SK-N-SH treated with all-trans-retinoic acid at 6 μM for 48 hours (cell line): Measurements from ENCODE around the gene SH3BP1.

Experiments
- ATAC-seq: fragments of 200-7000 bp; cut with Tn5 transposase; 3 replicates; pipeline ENCODE4 v1.9.1; 2020; ENCODE audit warnings: mild to moderate bottlenecking, moderate library complexity
- ARNTL ChIP-seq: fragments of 450-650 bp; formaldehyde crosslinking; IDR thresholded peaks from 2 replicates; pipeline ENCODE4 v1.5.0; 2020; ENCODE audit warnings: low read depth, mild to moderate bottlenecking, moderate library complexity, borderline replicate concordance
- BACH2 ChIP-seq: fragments of 250-450 bp; sonication (Bioruptor Pico); IDR thresholded peaks from 2 replicates; pipeline ENCODE4 v1.9.0; 2021; ENCODE audit warnings: mild to moderate bottlenecking, borderline replicate concordance
- ESRRG ChIP-seq: fragments of 250-450 bp; sonication (Bioruptor Pico); IDR thresholded peaks from 2 replicates; pipeline ENCODE4 v1.6.1; 2021; ENCODE audit warnings: mild to moderate bottlenecking
- GLIS3 ChIP-seq: fragments of 250-450 bp; sonication (Bioruptor Pico); IDR thresholded peaks from 2 replicates; pipeline ENCODE4 v1.5.0; 2020; ENCODE audit warnings: mild to moderate bottlenecking, moderate library complexity
- ISL1 ChIP-seq: fragments of 250-450 bp; sonication (Bioruptor Pico); IDR thresholded peaks from 2 replicates; pipeline ENCODE4 v2.1.2; 2022; ENCODE audit warnings: mild to moderate bottlenecking, moderate library complexity
- OSR1 ChIP-seq: fragments of 250-450 bp; sonication (Bioruptor Pico); IDR thresholded peaks from 2 replicates; pipeline ENCODE4 v1.8.0; 2022; ENCODE audit warnings: moderate library complexity, mild to moderate bottlenecking, inconsistent platforms
- PPARA ChIP-seq: fragments of 250-450 bp; sonication (Bioruptor Pico); IDR thresholded peaks from 2 replicates; pipeline ENCODE4 v1.5.0; 2020; ENCODE audit warnings: mild to moderate bottlenecking, borderline replicate concordance
- SNAI2 ChIP-seq: fragments of 250-450 bp; sonication (Bioruptor Pico); IDR thresholded peaks from 2 replicates; pipeline ENCODE4 v1.5.0; 2020; ENCODE audit warnings: mild to moderate bottlenecking, moderate library complexity
- TCF4 ChIP-seq: fragments of 250-450 bp; sonication (Bioruptor Pico); IDR thresholded peaks from 2 replicates; pipeline ENCODE4 v1.8.0; 2021; ENCODE audit warnings: mild to moderate bottlenecking, moderate library complexity, borderline replicate concordance
- TOX ChIP-seq: fragments of 250-450 bp; sonication (Bioruptor Pico); IDR thresholded peaks from 2 replicates; pipeline ENCODE4 v1.8.0; 2021; ENCODE audit warnings: mild to moderate bottlenecking, moderate library complexity, borderline replicate concordance
- ZC3H10 ChIP-seq: fragments of 250-450 bp; sonication (Bioruptor Pico); IDR thresholded peaks from 2 replicates; pipeline ENCODE4 v1.5.1; 2021; ENCODE audit warnings: mild to moderate bottlenecking, moderate library complexity
- ZFP3 ChIP-seq: fragments of 250-450 bp; sonication (Bioruptor Pico); IDR thresholded peaks from 2 replicates; pipeline ENCODE4 v1.5.0; 2020; ENCODE audit warnings: mild to moderate bottlenecking, moderate library complexity
- ZFP30 ChIP-seq: fragments of 450-650 bp; formaldehyde crosslinking; IDR thresholded peaks from 2 replicates; pipeline ENCODE4 v1.5.0; 2022; ENCODE audit warnings: mild to moderate bottlenecking, moderate library complexity
- ZNF565 ChIP-seq: fragments of 450-650 bp; formaldehyde crosslinking; conservative IDR thresholded peaks from 2 replicates; pipeline ENCODE4 v1.5.0; 2020; ENCODE audit warnings: low read depth, mild to moderate bottlenecking, moderate library complexity
- ZNF70 ChIP-seq: fragments of 450-650 bp; formaldehyde crosslinking; IDR thresholded peaks from 2 replicates; pipeline ENCODE4 v1.5.0; 2020; ENCODE audit warnings: mild to moderate bottlenecking, moderate library complexity
- ZNF8 ChIP-seq: fragments of 450-650 bp; formaldehyde crosslinking; IDR thresholded peaks from 2 replicates; pipeline ENCODE4 v1.5.0; 2020; ENCODE audit warnings: mild to moderate bottlenecking, moderate library complexity
- TF ChIP-seq, protein P1 (sequence below): fragments of 250-450 bp; sonication (Bioruptor Pico); IDR thresholded peaks from 2 replicates; pipeline ENCODE4 v1.5.0; 2020; ENCODE audit warnings: mild to moderate bottlenecking, moderate library complexity
- TF ChIP-seq, protein P2 (sequence below): fragments of 250-450 bp; sonication (Bioruptor Pico); IDR thresholded peaks from 2 replicates; pipeline ENCODE4 v1.5.1; 2021; ENCODE audit warnings: mild to moderate bottlenecking, moderate library complexity
- TF ChIP-seq, protein P3 (sequence below): fragments of 250-450 bp; sonication (Bioruptor Pico); IDR thresholded peaks from 2 replicates; pipeline ENCODE4 v1.8.0; 2020; ENCODE audit warnings: mild to moderate bottlenecking, moderate library complexity, borderline replicate concordance
- TF ChIP-seq, protein P4 (sequence below): fragments of 250-450 bp; sonication (Bioruptor Pico); IDR thresholded peaks from 2 replicates; pipeline ENCODE4 v1.8.0; 2021; ENCODE audit warnings: low read depth, mild to moderate bottlenecking, moderate library complexity, borderline replicate concordance
- TF ChIP-seq, protein P5 (sequence below): fragments of 250-450 bp; sonication (Bioruptor Pico); IDR thresholded peaks from 2 replicates; pipeline ENCODE4 v1.5.1; 2020; ENCODE audit warnings: low read depth, mild to moderate bottlenecking, moderate library complexity

The SH3BP1 gene

DNA sequence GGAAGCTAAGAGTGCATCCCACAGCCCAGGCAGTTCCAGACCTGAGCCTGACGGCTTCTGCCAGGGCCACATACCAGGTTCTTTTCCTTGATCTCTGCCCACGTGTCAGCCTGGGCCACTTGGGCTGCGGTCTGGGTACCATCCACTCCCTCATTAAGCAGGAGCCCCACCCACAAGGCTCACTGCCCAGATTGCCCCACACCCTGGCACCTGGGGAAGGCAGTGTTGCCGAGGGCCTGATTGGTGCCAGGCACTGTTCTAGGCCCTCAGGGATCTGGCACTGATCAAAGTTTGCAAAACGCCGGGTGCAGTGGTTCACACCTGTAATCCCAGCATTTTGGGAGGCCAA, 15.5 kb upstream of the SH3BP1 start:
- TF ChIP-seq ZFP3 (CRISPR knock-in tag) (no peak), GLIS3 (CRISPR knock-in tag) (no peak), ZNF565 (CRISPR knock-in tag) (no peak), ARNTL (no peak), ZFP30 (CRISPR knock-in tag) (no peak), BACH2 (CRISPR knock-in tag) (no peak), ZC3H10 (no peak), ISL1 (CRISPR knock-in tag) (no peak), ZNF70 (no peak), TOX (CRISPR knock-in tag) (no peak), ZNF8 (no peak), PPARA (CRISPR knock-in tag) (no peak), ESRRG (CRISPR knock-in tag) (no peak), OSR1 (no peak), TCF4 (CRISPR knock-in tag) (no peak)
- TF ChIP-seq, protein P1, sequence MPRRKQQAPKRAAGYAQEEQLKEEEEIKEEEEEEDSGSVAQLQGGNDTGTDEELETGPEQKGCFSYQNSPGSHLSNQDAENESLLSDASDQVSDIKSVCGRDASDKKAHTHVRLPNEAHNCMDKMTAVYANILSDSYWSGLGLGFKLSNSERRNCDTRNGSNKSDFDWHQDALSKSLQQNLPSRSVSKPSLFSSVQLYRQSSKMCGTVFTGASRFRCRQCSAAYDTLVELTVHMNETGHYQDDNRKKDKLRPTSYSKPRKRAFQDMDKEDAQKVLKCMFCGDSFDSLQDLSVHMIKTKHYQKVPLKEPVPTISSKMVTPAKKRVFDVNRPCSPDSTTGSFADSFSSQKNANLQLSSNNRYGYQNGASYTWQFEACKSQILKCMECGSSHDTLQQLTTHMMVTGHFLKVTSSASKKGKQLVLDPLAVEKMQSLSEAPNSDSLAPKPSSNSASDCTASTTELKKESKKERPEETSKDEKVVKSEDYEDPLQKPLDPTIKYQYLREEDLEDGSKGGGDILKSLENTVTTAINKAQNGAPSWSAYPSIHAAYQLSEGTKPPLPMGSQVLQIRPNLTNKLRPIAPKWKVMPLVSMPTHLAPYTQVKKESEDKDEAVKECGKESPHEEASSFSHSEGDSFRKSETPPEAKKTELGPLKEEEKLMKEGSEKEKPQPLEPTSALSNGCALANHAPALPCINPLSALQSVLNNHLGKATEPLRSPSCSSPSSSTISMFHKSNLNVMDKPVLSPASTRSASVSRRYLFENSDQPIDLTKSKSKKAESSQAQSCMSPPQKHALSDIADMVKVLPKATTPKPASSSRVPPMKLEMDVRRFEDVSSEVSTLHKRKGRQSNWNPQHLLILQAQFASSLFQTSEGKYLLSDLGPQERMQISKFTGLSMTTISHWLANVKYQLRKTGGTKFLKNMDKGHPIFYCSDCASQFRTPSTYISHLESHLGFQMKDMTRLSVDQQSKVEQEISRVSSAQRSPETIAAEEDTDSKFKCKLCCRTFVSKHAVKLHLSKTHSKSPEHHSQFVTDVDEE (CRISPR knock-in tag): no peak
- TF ChIP-seq, protein P2, sequence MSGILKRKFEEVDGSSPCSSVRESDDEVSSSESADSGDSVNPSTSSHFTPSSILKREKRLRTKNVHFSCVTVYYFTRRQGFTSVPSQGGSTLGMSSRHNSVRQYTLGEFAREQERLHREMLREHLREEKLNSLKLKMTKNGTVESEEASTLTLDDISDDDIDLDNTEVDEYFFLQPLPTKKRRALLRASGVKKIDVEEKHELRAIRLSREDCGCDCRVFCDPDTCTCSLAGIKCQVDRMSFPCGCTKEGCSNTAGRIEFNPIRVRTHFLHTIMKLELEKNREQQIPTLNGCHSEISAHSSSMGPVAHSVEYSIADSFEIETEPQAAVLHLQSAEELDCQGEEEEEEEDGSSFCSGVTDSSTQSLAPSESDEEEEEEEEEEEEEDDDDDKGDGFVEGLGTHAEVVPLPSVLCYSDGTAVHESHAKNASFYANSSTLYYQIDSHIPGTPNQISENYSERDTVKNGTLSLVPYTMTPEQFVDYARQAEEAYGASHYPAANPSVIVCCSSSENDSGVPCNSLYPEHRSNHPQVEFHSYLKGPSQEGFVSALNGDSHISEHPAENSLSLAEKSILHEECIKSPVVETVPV (CRISPR knock-in tag): no peak
- TF ChIP-seq, protein P3, sequence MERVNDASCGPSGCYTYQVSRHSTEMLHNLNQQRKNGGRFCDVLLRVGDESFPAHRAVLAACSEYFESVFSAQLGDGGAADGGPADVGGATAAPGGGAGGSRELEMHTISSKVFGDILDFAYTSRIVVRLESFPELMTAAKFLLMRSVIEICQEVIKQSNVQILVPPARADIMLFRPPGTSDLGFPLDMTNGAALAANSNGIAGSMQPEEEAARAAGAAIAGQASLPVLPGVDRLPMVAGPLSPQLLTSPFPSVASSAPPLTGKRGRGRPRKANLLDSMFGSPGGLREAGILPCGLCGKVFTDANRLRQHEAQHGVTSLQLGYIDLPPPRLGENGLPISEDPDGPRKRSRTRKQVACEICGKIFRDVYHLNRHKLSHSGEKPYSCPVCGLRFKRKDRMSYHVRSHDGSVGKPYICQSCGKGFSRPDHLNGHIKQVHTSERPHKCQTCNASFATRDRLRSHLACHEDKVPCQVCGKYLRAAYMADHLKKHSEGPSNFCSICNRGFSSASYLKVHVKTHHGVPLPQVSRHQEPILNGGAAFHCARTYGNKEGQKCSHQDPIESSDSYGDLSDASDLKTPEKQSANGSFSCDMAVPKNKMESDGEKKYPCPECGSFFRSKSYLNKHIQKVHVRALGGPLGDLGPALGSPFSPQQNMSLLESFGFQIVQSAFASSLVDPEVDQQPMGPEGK (CRISPR knock-in tag): no peak
- TF ChIP-seq, protein P4, sequence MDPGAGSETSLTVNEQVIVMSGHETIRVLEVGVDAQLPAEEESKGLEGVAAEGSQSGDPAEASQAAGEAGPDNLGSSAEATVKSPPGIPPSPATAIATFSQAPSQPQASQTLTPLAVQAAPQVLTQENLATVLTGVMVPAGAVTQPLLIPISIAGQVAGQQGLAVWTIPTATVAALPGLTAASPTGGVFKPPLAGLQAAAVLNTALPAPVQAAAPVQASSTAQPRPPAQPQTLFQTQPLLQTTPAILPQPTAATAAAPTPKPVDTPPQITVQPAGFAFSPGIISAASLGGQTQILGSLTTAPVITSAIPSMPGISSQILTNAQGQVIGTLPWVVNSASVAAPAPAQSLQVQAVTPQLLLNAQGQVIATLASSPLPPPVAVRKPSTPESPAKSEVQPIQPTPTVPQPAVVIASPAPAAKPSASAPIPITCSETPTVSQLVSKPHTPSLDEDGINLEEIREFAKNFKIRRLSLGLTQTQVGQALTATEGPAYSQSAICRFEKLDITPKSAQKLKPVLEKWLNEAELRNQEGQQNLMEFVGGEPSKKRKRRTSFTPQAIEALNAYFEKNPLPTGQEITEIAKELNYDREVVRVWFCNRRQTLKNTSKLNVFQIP (CRISPR knock-in tag): no peak
- no peak for ATAC-seq

DNA sequence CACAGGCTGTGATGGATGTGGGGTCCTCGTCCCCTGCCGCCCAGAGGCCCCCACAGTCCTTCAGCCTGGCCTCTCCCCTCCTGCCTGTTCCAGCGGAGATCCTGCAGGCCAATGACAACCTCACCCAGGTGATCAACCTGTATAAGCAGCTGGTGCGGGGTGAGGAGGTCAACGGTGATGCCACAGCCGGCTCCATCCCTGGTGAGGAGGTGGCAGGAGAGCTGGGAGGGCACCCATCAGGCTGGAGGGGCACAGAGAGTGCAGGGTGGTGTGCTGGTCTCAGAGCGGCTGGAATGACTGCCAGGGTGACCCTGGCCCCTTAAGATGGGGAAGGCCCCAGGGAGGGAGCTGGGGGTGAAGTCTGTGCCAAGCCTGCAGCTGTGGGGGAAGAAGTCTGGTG, 14.6 kb upstream of the SH3BP1 start:
- no peak for TF ChIP-seq ZNF8
- no peak for ATAC-seq

DNA sequence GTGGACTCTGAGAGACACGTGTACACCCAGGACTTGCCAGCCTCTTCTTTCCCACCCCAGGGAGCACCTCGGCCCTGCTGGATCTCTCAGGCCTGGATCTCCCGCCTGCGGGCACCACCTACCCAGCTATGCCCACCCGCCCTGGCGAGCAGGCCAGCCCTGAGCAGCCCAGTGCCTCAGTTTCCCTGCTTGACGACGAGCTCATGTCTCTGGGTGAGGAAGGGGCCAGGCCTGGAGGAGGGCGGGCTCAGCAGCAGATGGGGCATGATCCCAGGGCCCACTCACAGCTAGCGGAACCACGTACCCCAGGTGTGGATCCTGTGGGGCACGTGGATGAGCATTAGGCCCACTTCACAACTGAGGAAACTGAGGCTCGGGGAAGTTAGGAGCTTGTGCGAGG, 13.7 kb upstream of the SH3BP1 start:
- TF ChIP-seq PPARA (CRISPR knock-in tag): no peak
- no peak for TF ChIP-seq TCF4 (CRISPR knock-in tag)
- no peak for TF ChIP-seq ZNF70
- no peak for TF ChIP-seq ISL1 (CRISPR knock-in tag)
- no peak for TF ChIP-seq ZNF8
- no peak for TF ChIP-seq ZNF565 (CRISPR knock-in tag)
- TF ChIP-seq ZFP3 (CRISPR knock-in tag): no peak
- no peak for TF ChIP-seq ESRRG (CRISPR knock-in tag)
- TF ChIP-seq BACH2 (CRISPR knock-in tag): no peak
- no peak for ATAC-seq

DNA sequence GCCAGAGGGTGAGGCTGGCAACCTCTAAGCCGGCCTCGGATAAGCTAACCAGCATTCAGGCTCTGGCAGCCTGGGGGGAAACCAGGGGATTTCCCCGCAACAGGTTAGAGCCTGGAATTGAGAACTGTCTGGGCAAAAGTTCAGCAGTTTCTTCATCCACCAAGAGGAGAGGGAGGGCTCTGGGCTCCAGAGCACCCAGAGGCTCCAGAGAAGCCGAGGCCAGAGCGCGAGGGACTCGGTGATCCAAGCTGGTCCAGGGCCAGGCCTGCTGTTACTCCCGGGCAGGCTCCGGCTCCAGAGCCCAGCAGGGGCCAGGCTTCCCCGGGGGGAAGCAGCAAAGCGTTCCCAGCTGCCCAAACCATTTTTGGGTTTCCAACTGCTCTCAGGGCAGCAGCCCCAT, 13.3 kb upstream of the SH3BP1 start:
- no peak for ATAC-seq
- TF ChIP-seq ZFP30 (CRISPR knock-in tag) (no peak), ZFP3 (CRISPR knock-in tag) (no peak), ISL1 (CRISPR knock-in tag) (no peak), PPARA (CRISPR knock-in tag) (no peak), OSR1 (no peak), SNAI2 (CRISPR knock-in tag) (no peak), TOX (CRISPR knock-in tag) (no peak), ZNF565 (CRISPR knock-in tag) (no peak), ARNTL (no peak), BACH2 (CRISPR knock-in tag) (no peak)
- TF ChIP-seq, protein P3 (CRISPR knock-in tag): no peak
- TF ChIP-seq, protein P5, sequence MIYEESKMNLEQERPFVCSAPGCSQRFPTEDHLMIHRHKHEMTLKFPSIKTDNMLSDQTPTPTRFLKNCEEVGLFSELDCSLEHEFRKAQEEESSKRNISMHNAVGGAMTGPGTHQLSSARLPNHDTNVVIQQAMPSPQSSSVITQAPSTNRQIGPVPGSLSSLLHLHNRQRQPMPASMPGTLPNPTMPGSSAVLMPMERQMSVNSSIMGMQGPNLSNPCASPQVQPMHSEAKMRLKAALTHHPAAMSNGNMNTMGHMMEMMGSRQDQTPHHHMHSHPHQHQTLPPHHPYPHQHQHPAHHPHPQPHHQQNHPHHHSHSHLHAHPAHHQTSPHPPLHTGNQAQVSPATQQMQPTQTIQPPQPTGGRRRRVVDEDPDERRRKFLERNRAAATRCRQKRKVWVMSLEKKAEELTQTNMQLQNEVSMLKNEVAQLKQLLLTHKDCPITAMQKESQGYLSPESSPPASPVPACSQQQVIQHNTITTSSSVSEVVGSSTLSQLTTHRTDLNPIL (CRISPR knock-in tag): no peak
- TF ChIP-seq, protein P1 (CRISPR knock-in tag): no peak
